K562 (cell line): ENCODE results near the gene THOC7. TPM values are rescaled to one million over a fixed set of nuclear protein-coding genes. Genes with fewer than 3 reads are reported as not detected.

ENCODE experiments used
- ATAC-seq: fragments of 200-7000 bp; cut with Tn5 transposase; 3 replicates; pipeline ENCODE4 v1.9.1; 2020; ENCODE audit warnings: moderate library complexity
- BruUV-seq: library from RNA; stranded (reverse); fragments of 400-500 nt; replicated peaks from 2 replicates; lab custom pipeline; 2021; lab: Mats Ljungman, UMichigan
- CTCF ChIA-PET: fragments of 300-600 bp; formaldehyde crosslinking; extraction: SDS; loops from one replicate; lab custom pipeline; 2021; ENCODE audit warnings: low intra/inter-chr PET ratio; lab: Yijun Ruan, JAX
- POLR2A ChIA-PET: fragments of 300-600, 350-650 bp; sonication (Branson Sonifier 250); formaldehyde crosslinking; extraction: SDS; loops from one replicate; lab custom pipeline; 2021; ENCODE audit warnings: antibody characterized with exemption, inconsistent platforms; lab: Yijun Ruan, JAX
- DNase-seq, 4 experiments: peaks; one replicate each; pipeline versions ENCODE4 v3.0.0 to v3.0.0-alpha.2; 2011 to 2018; ENCODE audit warnings: low spot score in 3 of 4, mixed read lengths in 3 of 4; ENCODE audit errors: extremely low read depth in 1 of 4
- FAIRE-seq: peaks from 2 replicates; lab custom pipeline; 2011; peaks lifted over from hg19 to GRCh38; lab: Jason Lieb, UNC
- H2AFZ ChIP-seq: 2 replicates; pipeline ENCODE4 v1.6.0; 2011; ENCODE audit warnings: low read depth, low read length, control low read depth, inconsistent platforms
- H3K27ac ChIP-seq: fragments of 200-600 bp; 3 replicates; pipeline ENCODE4 v1.8.0; 2011; ENCODE audit warnings: low read depth, mild to moderate bottlenecking, control low read depth, inconsistent platforms, low read length, moderate library complexity, mixed read lengths; ENCODE audit errors: extremely low read depth
- H3K27me3 ChIP-seq, 2 experiments: fragments of 300-600 bp in 1 of 2; 2 replicates in 1 of 2; 3 replicates in 1 of 2; pipeline versions ENCODE4 v1.6.0 to v1.8.0; 2011; ENCODE audit warnings: inconsistent platforms in 2 of 2, low read length in 2 of 2, mild to moderate bottlenecking in 1 of 2, mixed read lengths in 1 of 2, moderate library complexity in 1 of 2; ENCODE audit not compliant: control insufficient read depth in 2 of 2, insufficient read depth in 2 of 2
- H3K36me3 ChIP-seq: fragments of 300-600 bp; 3 replicates; pipeline ENCODE4 v1.8.0; 2011; ENCODE audit warnings: mild to moderate bottlenecking, low read length, inconsistent platforms; ENCODE audit not compliant: control insufficient read depth, insufficient read depth
- H3K4me1 ChIP-seq, 2 experiments: fragments of 200-600 bp in 1 of 2; replicated peaks in 1 of 2; 2 replicates in 1 of 2; 3 replicates in 1 of 2; pipeline versions ENCODE4 v1.5.1 to v1.8.0; 2011; ENCODE audit warnings: inconsistent platforms in 2 of 2, low read length in 2 of 2, mild to moderate bottlenecking in 1 of 2, mixed read lengths in 1 of 2, moderate library complexity in 1 of 2; ENCODE audit not compliant: control insufficient read depth in 2 of 2, insufficient read depth in 2 of 2
- H3K4me2 ChIP-seq: 2 replicates; pipeline ENCODE4 v1.6.1; 2011; ENCODE audit warnings: low read length, control low read depth, inconsistent platforms, mixed read lengths; ENCODE audit not compliant: insufficient read depth
- H3K4me3 ChIP-seq: fragments of 200-600 bp; sonication (generic), shearing (Covaris generic); 2 replicates; pipeline ENCODE4 v1.5.1; 2016; ENCODE audit warnings: control low read depth, inconsistent platforms
- H3K79me2 ChIP-seq: fragments of 200-600 bp; 3 replicates; pipeline ENCODE4 v1.8.0; 2011; ENCODE audit warnings: low read length, inconsistent platforms; ENCODE audit not compliant: control insufficient read depth, insufficient read depth
- H3K9ac ChIP-seq, 2 experiments: 2 replicates each; pipeline versions ENCODE4 v1.6.0 to v1.6.1; 2011; ENCODE audit warnings: low read depth in 2 of 2, low read length in 2 of 2, control low read depth in 1 of 2, inconsistent platforms in 1 of 2, mild to moderate bottlenecking in 1 of 2, mixed read lengths in 1 of 2; ENCODE audit not compliant: insufficient read depth in 1 of 2
- H3K9me1 ChIP-seq: one replicate; pipeline ENCODE4 v1.6.0; 2011; ENCODE audit warnings: inconsistent platforms, mild to moderate bottlenecking, low read length, moderate library complexity; ENCODE audit not compliant: control insufficient read depth, insufficient read depth
- H3K9me3 ChIP-seq: replicated peaks from 2 replicates; pipeline ENCODE4 v1.5.1; 2011; ENCODE audit warnings: low read depth, low read length, inconsistent platforms; ENCODE audit not compliant: control insufficient read depth, insufficient read depth
- H4K20me1 ChIP-seq: replicated peaks from 2 replicates; pipeline ENCODE4 v1.6.1; 2011; ENCODE audit warnings: low read length, inconsistent platforms, mixed read lengths; ENCODE audit not compliant: control insufficient read depth, insufficient read depth
- C11orf30 ChIP-seq: fragments of 450-650 bp; IDR thresholded peaks from 2 replicates; pipeline ENCODE4 v1.6.1; 2016; ENCODE audit warnings: low read depth, mild to moderate bottlenecking
- DACH1 ChIP-seq: fragments of 450-650 bp; IDR thresholded peaks from 2 replicates; pipeline ENCODE4 v1.6.1; 2018; ENCODE audit not compliant: partially characterized antibody
- FIP1L1 ChIP-seq: fragments of 200-400 bp; formaldehyde crosslinking; IDR thresholded peaks from 2 replicates; pipeline ENCODE4 v1.6.1; 2018; ENCODE audit warnings: mild to moderate bottlenecking, low read depth, low read length; ENCODE audit not compliant: poor library complexity, severe bottlenecking
- HOMEZ ChIP-seq: fragments of 250-450 bp; sonication (Bioruptor Pico); IDR thresholded peaks from 2 replicates; pipeline ENCODE4 v1.4.0; 2020; ENCODE audit warnings: mild to moderate bottlenecking, moderate library complexity
- KLF16 ChIP-seq: IDR thresholded peaks from 2 replicates; pipeline ENCODE4 v1.6.1; 2016; ENCODE audit warnings: antibody characterized with exemption
- LCOR ChIP-seq: sonication (generic); formaldehyde crosslinking; IDR thresholded peaks from 2 replicates; pipeline ENCODE4 v1.8.0; 2022; ENCODE audit warnings: mild to moderate bottlenecking, missing genetic modification reagents
- MTA2 ChIP-seq: fragments of 450-650 bp; IDR thresholded peaks from 2 replicates; pipeline ENCODE4 v1.6.1; 2016; ENCODE audit warnings: low read depth
- SAP30 ChIP-seq: fragments of 200-600 bp; sonication (generic); IDR thresholded peaks from 2 replicates; pipeline ENCODE4 v1.6.1; 2012; ENCODE audit warnings: borderline replicate concordance, low read depth, mild to moderate bottlenecking, moderate library complexity, low read length, control low read depth, inconsistent platforms; ENCODE audit not compliant: insufficient read depth, poor library complexity, severe bottlenecking
- SUPT5H ChIP-seq: fragments of 450-650 bp; IDR thresholded peaks from 2 replicates; pipeline ENCODE4 v1.6.1; 2016
- TEAD1 ChIP-seq, 2 experiments: fragments of 450-650 bp in 1 of 2; sonication (generic) in 1 of 2; formaldehyde crosslinking; IDR thresholded peaks; 2 replicates each; pipeline versions ENCODE4 v1.4.0 to v1.8.0; 2020 to 2022; ENCODE audit warnings: mild to moderate bottlenecking in 2 of 2, missing genetic modification reagents in 1 of 2
- UBTF ChIP-seq, 2 experiments: IDR thresholded peaks; 2 replicates each; pipeline ENCODE4 v1.6.1; 2012; ENCODE audit warnings: improper control_type of control experiment in 2 of 2, low read depth in 2 of 2, low read length in 2 of 2, borderline replicate concordance in 1 of 2
- ZBTB11 ChIP-seq, 3 experiments: fragments of 200-800 bp in 1 of 3; fragments of 250-450 bp in 1 of 3; fragments of 450-650 bp in 1 of 3; sonication (Bioruptor Pico) in 1 of 3; sonication (Bioruptor generic) in 1 of 3; formaldehyde crosslinking in 1 of 3; IDR thresholded peaks; 2 replicates each; pipeline versions ENCODE4 v1.6.1 to v1.8.0; 2016 to 2022; ENCODE audit warnings: mild to moderate bottlenecking in 2 of 3, missing genetic modification characterization in 2 of 3, missing compliant biosample characterization in 1 of 3, moderate library complexity in 1 of 3
- WGBS: fragments of 100-300 bp; shearing (Covaris generic); methylation state at CpG from one replicate; pipeline ENCODE4 v1.1.6; 2016; ENCODE audit warnings: low coverage, mixed read lengths; ENCODE audit not compliant: insufficient coverage; ENCODE audit errors: missing lambda C conversion rate; 5-methylcytosine and 5-hydroxymethylcytosine counted together
- in situ Hi-C: fragments of 300-500 bp; cut with MboI; formaldehyde crosslinking; loops from 4 replicates; pipeline ENCODE4 v1.15.0; 2018; ENCODE audit warnings: inconsistent platforms, mixed read lengths
- intact Hi-C: fragments of 100-400 bp; cut with micrococcal nuclease; formaldehyde crosslinking; loops from 2 replicates; pipeline ENCODE4 v1.14.2; 2022
- polyA plus RNA-seq, 8 experiments: library from polyadenylated mRNA; depleted of rRNA in 4 of 8; stranded (reverse) in 5 of 8; unstranded in 3 of 8; fragments of >200 nt; fragmentation: Nextera tagmentation in 2 of 8; fragmentation: Illumina TruSeq in 1 of 8; extraction: Ambion mirVana in 2 of 8; extraction: Trizol in 1 of 8; gene quantifications; 2 replicates each; pipeline versions ENCODE4 v1.2.1 to v1.2.3, GENCODE V29; 2011 to 2014; ENCODE audit warnings: inconsistent platforms in 1 of 8, missing spikeins in 1 of 8
- total RNA-seq, 7 experiments: library from RNA; depleted of rRNA in 6 of 7; stranded (reverse); fragments of >200 nt in 6 of 7; fragmentation: Illumina TruSeq in 2 of 7; extraction: Trizol in 2 of 7; gene quantifications; 2 replicates each; pipeline versions ENCODE4 v1.2.1 to v1.2.3, GENCODE V29; 2011 to 2021; ENCODE audit warnings: low replicate concordance in 1 of 7

Gene THOC7
- total and polyA plus RNA-seq, 9 of the 15 experiments (the other 6 are each of a cell fraction or from before 2014, with no cell fraction given): 56.5 to 129 (median 94.7) TPM

- BruUV-seq: no TSS peak
- Histone ChIP-seq H3K9me3 (no peaks in the 10 kb centered on the region), H3K4me3 (no peak overlapping the region), H3K27ac (no peak overlapping the region), H3K9ac (no peak overlapping the region), H3K36me3 (no peaks in the 10 kb centered on the region), H2AFZ (no peak overlapping the region), H3K27me3 (no peaks in the 10 kb centered on the region), H3K4me2 (no peak overlapping the region), H3K79me2 (peaks cover 53% of the 10 kb centered on the region), H4K20me1 (peaks cover 12% of the 10 kb centered on the region; the same call in 1 of the 2 replicates), H3K4me1 (no peaks in the 10 kb centered on the region), H3K9me1 (no peaks in the 10 kb centered on the region)
- ChIA-PET CTCF (no interaction called here), POLR2A (no interaction called here)
- no peak for FAIRE-seq
- intact Hi-C loops: no loop called here
- in situ Hi-C loops: no loop called here
- no peak for ATAC-seq
- DNase-seq: no peak
- TF ChIP-seq HOMEZ (CRISPR knock-in tag): no peak
- no peak for TF ChIP-seq MTA2
- no peak for TF ChIP-seq KLF16
- no peak for TF ChIP-seq FIP1L1
- TF ChIP-seq ZBTB11 (CRISPR knock-in tag; IDR thresholded peaks at IDR 0.05): no peak
- TF ChIP-seq UBTF (IDR thresholded peaks at IDR 0.05; ENCODE audit: borderline replicate concordance in 1 of 2, low read depth in 2 of 2, low read length in 2 of 2): no peak
- TF ChIP-seq SUPT5H: no peak
- no peak for TF ChIP-seq TEAD1 (CRISPR knock-in tag; IDR thresholded peaks at IDR 0.05)
- no peak for TF ChIP-seq LCOR (CRISPR knock-in tag)
- no peak for TF ChIP-seq DACH1
- TF ChIP-seq C11orf30: no peak
- no peak for TF ChIP-seq SAP30
- WGBS: 72% methylated on average over 3 of the region's 3 CpGs
Observed at GRCh38 chr3:63877737-63878393, 14.3 kb upstream of the THOC7 start.
